Adipose tissue (tissue), 3 donors: ENCODE results near the gene TARBP1. TPM values are rescaled to one million over a fixed set of nuclear protein-coding genes. Genes with fewer than 3 reads are reported as not detected.

Source experiments
- polyA plus RNA-seq, 3 donors: library from polyadenylated mRNA; stranded (reverse); fragments of 200-250 nt; gene quantifications; one replicate each; pipeline ENCODE4 v1.2.3, GENCODE V29; 2013
- donor health status: healthy with polysubstance abuse.
- donor health status: Bipolar disorder and iron deficiency.
- donor health status: healthy.

Gene TARBP1
- polyA plus RNA-seq, 3 donors, result 10.4 to 12.0 (median 11.0) TPM

Other genes starting within 250 kb of the TARBP1 start
- gene COA6, start 105.7 kb downstream of the TARBP1 start, polyA plus RNA-seq, result 10 to 100 TPM; 22.6 to 53.4 (median 37.9) TPM
- 100 to 1,000 TPM in 1 of 3 donors, 10 to 100 TPM in 2; 51.2 to 135 (median 51.5) TPM for gene IRF2BP2, start 131.0 kb upstream of the TARBP1 start, polyA plus RNA-seq